ENCODE measurements around the gene LENG8. TPM values are rescaled to one million over a fixed set of nuclear protein-coding genes. Genes with fewer than 3 reads are reported as not detected.

Gene LENG8
- total and polyA plus RNA-seq, 2 of the 4 experiments (the other 2 are of a cell fraction), result 21.1 to 93.9 TPM

DNA sequence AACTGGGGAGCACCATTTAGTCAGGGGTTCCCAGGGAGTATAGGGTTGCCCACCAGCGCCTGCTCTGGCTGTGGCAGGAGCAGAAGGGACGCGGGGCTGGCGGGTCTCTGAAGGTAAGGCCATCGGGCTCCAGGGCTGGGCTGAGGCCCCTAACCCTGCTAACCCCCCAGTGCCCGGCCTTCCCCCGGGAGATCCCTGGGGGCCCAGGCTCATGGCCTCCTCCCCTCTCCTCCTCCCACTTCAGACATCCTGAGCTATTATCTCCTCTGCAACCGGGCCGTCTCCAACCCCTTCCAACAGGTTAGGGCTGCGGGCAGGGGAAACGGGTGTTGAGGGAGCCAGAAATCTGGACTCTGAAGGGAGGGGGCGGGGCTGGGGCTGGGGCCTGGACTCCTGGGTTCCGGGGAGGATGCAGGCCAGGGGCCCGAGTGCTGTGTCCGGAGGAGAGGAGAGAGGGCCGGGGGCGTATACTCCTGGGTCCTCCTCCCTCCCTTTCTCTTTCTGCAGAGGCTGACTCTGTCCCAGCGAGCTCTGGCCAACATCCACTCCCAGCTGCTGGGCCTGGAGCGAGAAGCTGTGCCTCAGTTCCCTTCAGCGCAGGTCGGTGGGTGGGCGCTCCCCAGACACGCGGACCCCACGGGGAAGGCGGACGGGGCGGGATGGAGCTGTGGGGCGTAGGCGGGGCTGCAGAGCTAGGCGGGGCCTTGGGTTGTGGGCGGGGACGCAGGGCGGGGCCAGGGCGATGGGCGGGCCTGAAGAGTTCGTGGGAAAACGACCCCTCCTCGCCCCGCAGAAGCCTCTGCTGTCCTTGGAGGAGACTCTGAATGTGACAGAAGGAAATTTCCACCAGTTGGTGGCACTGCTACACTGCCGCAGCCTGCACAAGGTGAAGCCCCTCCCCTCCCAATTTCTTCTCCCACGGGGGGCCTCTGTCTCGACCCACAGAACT is 18.4 kb upstream of the LENG8 start:
- DNase-seq (no peak), ATAC-seq (ENCODE audit: low read depth) (peak; percentile 87)
- TF ChIP-seq MAZ (IDR thresholded peaks at IDR 0.05; ENCODE audit: borderline replicate concordance, low read depth, low read length) (0 out of 2 replicates have a peak, but pooled peaks have one; percentile 18), SMC3 (IDR thresholded peaks at IDR 0.05; ENCODE audit: low read depth, low read length) (no peak), CEBPB (IDR thresholded peaks at IDR 0.05; ENCODE audit: low read depth, low read length) (no peak)
- Histone ChIP-seq H2AK5ac (ENCODE audit: low read depth, low read length) (0 out of 2 replicates have a peak overlapping the region, but pooled peaks have one; percentile 31), H3K23ac (ENCODE audit: low read depth, low read length) (no peak overlapping the region), H4K5ac (ENCODE audit: low read depth, low read length) (no peak overlapping the region), H3K14ac (replicated peaks; ENCODE audit: low read depth, low read length) (no peak overlapping the region), H2AFZ (replicated peaks; ENCODE audit: low read length, poor library complexity) (peak overlapping the region; percentile 86), H3K36me3 (ENCODE audit: control insufficient read depth, insufficient read depth, low read length) (peaks cover 2% of the 10 kb centered on the region; the same call in 1 of the 2 replicates), H2AK9ac (replicated peaks; ENCODE audit: low read depth, low read length, poor library complexity) (peak overlapping the region; percentile 55), H4K8ac (ENCODE audit: low read depth in 2 of 2, low read length in 2 of 2) (no peak overlapping the region), H3K9me1 (ENCODE audit: insufficient read depth, low read length) (peaks cover 3% of the 10 kb centered on the region; the same call in 1 of the 2 replicates), H3K27ac (ENCODE audit: insufficient read depth, low read length) (no peak overlapping the region), H3K4me1 (ENCODE audit: control insufficient read depth, insufficient read depth, low read length) (0 out of 2 replicates have a peak, but pooled peaks cover 2% of the 10 kb centered on the region), H2BK120ac (ENCODE audit: low read depth, low read length) (no peak overlapping the region), H2BK20ac (ENCODE audit: low read depth, low read length) (no peak overlapping the region), H3K4ac (ENCODE audit: low read depth, low read length) (no peak overlapping the region), H3K9ac (ENCODE audit: low read depth, low read length) (peak overlapping the region; percentile 63; the same call in 1 of the 2 replicates), H3K9me3 (ENCODE audit: control insufficient read depth, insufficient read depth, low read length) (no peaks in the 10 kb centered on the region), H3K79me1 (ENCODE audit: low read depth in 1 of 2, low read length in 2 of 2) (no peaks in the 10 kb centered on the region; a peak in 1 of 4 replicates), H3K56ac (ENCODE audit: extremely low read depth, insufficient read depth, low read length) (no peak overlapping the region), H2BK15ac (ENCODE audit: low read depth, low read length) (no peak overlapping the region), H3K4me3 (ENCODE audit: insufficient read depth, low read depth, low read length) (peak overlapping the region; percentile 56), H3K18ac (ENCODE audit: low read depth, low read length) (no peak overlapping the region), H2BK5ac (ENCODE audit: low read depth, low read length, poor library complexity, severe bottlenecking) (no peak overlapping the region), H4K20me1 (ENCODE audit: insufficient read depth, low read length) (no peaks in the 10 kb centered on the region; the same call in 1 of the 2 replicates), H3K4me2 (ENCODE audit: low read depth, low read length) (peak overlapping the region; percentile 97), H4K91ac (ENCODE audit: insufficient read depth, low read depth, low read length) (no peak overlapping the region), H3K27me3 (ENCODE audit: control insufficient read depth, insufficient read depth, low read length) (peaks cover 11% of the 10 kb centered on the region; the same call in 1 of the 2 replicates)
- POLR2A ChIA-PET (ENCODE audit: unreplicated experiment), result interaction anchor here (0.5 to 0.9 kb wide), 2 partner anchors 33 to 240 kb away, joined by 3 read pairs; partner anchors contain the start of gene LENG9
- CTCF ChIA-PET, result no interaction called here
- intact Hi-C loops (cut with micrococcal nuclease) (no loop called here), dilution Hi-C loops (cut with HindIII; ENCODE audit: low sequenced_read_pairs, unreplicated experiment) (no loop called here), in situ Hi-C loops (cut with MboI; ENCODE audit: low sequenced_read_pairs) (no loop called here)
- BruUV-seq (replicated peaks), result no TSS peak
- 57% methylated on average over 4 of the region's 43 CpGs; no CpG with 5 or more reads in 1 of the 2 experiments for WGBS, 2 experiments (ENCODE audit: extremely low coverage in 2 of 2, insufficient read length in 1 of 2)

Measured in IMR-90 (cell line).